Mucosa of rectum (tissue), 2 donors: ENCODE results near the gene ANKH.
"Not testable (repeated sequence)": the region's sequence is repeated elsewhere in the genome, so short reads cannot be mapped to it uniquely, and the experiment has no call there.

Source experiments
- H3K27ac ChIP-seq, 2 donors: one replicate each; pipeline ENCODE4 v1.7.0; 2013; ENCODE audit warnings: inconsistent platforms in 2 of 2, low read depth in 2 of 2, low read length in 2 of 2
- H3K27me3 ChIP-seq, 2 donors: one replicate each; pipeline ENCODE4 v1.7.0; 2013; ENCODE audit warnings: low read length in 2 of 2; ENCODE audit not compliant: control insufficient read depth in 2 of 2, insufficient read depth in 2 of 2
- H3K36me3 ChIP-seq, 2 donors: one replicate each; pipeline ENCODE4 v1.7.0; 2013; ENCODE audit warnings: low read length in 2 of 2; ENCODE audit not compliant: control insufficient read depth in 2 of 2, insufficient read depth in 2 of 2
- H3K4me1 ChIP-seq, 2 donors: one replicate each; pipeline ENCODE4 v1.7.0; 2013; ENCODE audit warnings: low read length in 2 of 2, mild to moderate bottlenecking in 1 of 2; ENCODE audit not compliant: control insufficient read depth in 2 of 2, insufficient read depth in 2 of 2
- H3K4me3 ChIP-seq, 2 donors: one replicate each; pipeline ENCODE4 v1.7.0; 2013; ENCODE audit warnings: low read length in 2 of 2
- H3K9ac ChIP-seq, 2 donors: one replicate each; pipeline ENCODE4 v1.7.0; 2013; ENCODE audit warnings: low read length in 2 of 2, low read depth in 1 of 2, mild to moderate bottlenecking in 1 of 2
- H3K9me3 ChIP-seq, 2 donors: one replicate each; pipeline ENCODE4 v1.7.0; 2013; ENCODE audit warnings: low read length in 2 of 2; ENCODE audit not compliant: control insufficient read depth in 2 of 2
- donor health status: healthy.
- donor health status: Normal muscosa, but diverticular disease.

ANKH gene

DNA sequence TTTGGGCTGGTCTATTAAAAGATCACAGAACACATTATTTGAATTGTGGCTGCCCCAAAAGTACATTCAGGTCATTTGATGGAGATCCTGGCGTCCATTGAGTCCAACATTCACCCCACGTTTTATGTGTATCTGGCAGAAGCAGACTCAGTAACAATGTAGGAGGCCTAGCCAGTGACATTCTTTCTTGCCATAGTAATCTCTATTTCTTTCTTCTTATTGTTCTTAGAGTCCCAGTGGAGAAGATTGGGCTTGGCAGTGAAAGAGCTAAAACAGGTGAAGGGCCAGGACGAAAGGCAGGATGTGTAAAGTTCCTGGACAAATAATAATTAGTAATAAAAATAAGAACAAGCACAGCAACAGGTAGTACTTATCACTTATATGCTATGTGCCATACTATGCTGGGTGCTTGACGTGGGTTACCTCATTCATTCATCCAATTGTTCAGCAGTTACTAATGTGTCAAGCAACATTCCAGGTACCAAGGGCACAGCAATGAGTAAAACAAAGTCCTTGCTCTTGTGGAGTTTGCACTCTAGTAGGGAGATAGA, 12.6 kb upstream of the ANKH start:
- H3K27me3 ChIP-seq, result no peaks in the 10 kb centered on the region
- no peak overlapping the region for H3K4me3 ChIP-seq
- H3K9me3 ChIP-seq, result no peaks in the 10 kb centered on the region
- H3K4me1 ChIP-seq, result no peaks in the 10 kb centered on the region
- H3K27ac ChIP-seq, result no peak overlapping the region
- no peaks in the 10 kb centered on the region for H3K36me3 ChIP-seq
- H3K9ac ChIP-seq, result no peak overlapping the region

DNA sequence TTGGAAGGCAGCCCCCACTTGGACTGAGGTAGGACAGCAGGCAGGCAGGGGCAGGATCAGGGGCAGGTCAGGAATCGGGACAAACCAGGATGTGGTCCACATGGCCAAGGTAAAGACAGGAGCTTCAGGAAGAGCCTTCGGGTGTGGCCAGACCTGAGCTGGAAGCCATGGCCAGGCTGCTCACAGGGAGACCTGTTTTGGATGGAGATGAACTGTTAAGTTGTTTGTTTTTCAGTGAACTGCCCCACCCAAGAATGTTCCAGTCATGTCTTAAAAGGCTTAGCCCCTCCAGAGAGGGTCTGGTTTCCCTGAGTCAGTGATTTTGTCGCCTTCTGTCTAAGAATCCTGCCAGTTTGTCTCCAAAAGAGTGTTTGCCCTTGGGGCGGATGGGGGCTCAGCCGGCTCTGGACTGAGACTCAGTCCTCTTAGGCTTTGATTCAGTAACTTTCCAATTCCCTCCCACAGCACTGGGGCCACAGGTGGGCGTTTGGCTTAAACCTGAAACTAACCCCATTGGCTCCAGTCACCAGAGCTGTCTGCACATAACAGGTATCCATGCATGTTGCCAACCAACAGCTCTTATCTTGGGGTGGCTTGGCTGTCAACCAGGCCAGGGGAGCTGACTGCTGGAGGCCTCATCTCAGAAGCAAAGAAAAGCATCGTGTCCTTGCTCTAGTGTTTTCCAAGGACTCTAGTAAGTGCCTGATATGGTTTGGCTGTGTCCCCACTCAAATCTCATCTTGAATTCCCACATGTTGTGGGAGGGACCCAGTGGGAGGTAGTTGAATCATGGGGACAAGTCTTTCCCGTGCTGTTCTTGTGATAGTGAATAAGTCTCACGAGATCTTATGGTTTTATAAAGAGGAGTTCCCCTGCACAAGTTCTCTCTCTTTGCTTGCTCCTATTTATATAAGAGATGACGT, 11.3 kb upstream of the ANKH start:
- Histone ChIP-seq H3K27me3 (no peaks in the 10 kb centered on the region), H3K4me1 (no peaks in the 10 kb centered on the region), H3K9ac (no peak overlapping the region), H3K4me3 (no peak overlapping the region), H3K36me3 (no peaks in the 10 kb centered on the region), H3K27ac (no peak overlapping the region), H3K9me3 (no peaks in the 10 kb centered on the region)

DNA sequence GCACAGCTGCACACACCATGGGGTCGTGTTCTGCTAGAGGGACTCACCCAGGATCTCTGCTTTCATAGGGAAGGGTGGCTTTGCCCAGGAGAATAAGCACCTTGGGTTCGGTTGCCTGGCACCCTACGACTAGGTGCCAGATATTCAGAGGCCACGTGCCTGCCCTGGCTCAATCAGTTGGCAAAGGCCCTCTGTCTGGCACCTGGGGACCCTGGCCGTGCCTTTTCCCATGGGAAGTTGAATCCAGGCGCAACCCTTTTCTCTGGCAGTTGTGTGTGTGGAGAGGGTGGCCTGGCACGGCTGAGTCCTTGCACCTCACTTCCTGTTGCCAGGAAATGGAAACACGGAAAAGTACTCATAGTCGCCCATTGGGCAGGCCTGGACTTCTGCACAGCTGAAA, 10.2 kb upstream of the ANKH start:
- Histone ChIP-seq H3K36me3 (no peaks in the 10 kb centered on the region), H3K9me3 (no peaks in the 10 kb centered on the region), H3K9ac (no peak overlapping the region), H3K4me3 (no peak overlapping the region), H3K27me3 (no peaks in the 10 kb centered on the region), H3K27ac (no peak overlapping the region), H3K4me1 (no peaks in the 10 kb centered on the region)

DNA sequence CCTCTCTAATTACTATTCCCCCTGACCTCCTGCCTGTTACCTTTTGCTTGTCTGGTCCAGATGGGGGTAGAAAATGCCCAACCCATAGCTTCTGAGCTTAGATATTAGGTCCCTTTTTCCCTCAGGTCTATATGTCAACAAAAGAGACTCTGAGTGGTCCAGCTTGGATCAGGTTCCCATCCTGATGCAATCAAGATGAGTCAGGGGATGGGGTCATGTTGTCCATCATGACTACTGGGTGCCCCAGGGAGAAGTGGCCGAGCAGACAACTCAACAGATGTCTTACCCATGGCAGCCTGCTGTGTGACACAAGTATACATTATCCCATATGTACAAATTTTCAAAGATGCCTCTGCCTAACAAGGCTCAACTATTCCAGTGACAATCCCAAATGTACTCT, 9.1 kb upstream of the ANKH start:
- H3K27ac ChIP-seq, result no peak overlapping the region
- no peaks in the 10 kb centered on the region for H3K4me1 ChIP-seq
- no peaks in the 10 kb centered on the region for H3K36me3 ChIP-seq
- H3K9ac ChIP-seq, result no peak overlapping the region
- H3K27me3 ChIP-seq, result no peaks in the 10 kb centered on the region
- no peaks in the 10 kb centered on the region for H3K9me3 ChIP-seq
- H3K4me3 ChIP-seq, result no peak overlapping the region

DNA sequence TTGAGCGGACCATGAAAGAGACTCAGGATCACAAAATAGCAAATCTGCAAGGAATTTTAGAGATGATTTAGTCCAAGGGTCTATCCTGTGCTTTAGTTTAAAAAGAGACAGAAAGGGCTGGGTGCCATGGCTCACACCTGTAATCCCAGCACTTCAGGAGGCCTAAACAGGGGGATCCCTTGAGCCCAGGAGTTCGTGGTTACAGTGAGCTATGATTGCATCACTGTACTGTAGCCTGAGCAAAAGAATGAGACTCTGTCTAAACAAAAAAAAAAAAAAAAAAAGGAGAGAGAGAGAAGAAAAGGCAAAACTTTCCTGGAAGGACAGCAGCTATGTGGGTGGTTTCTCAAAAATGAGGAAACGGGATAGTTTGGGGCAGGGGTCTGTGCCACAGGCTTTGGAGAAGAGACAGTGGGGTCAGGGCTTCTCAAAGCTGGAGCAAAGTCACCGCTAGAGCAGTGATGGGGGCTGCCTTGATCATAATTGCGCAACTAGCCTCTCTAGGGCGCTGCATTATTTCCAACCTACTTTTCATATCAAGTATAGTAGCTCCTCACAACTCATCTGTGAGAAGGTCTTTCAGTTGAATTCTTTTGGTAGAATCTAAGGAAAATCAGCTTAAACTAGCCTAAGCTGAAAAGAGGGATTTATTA, 8.5 kb upstream of the ANKH start:
- Histone ChIP-seq H3K4me1 (no peaks in the 10 kb centered on the region), H3K27ac (no peak overlapping the region), H3K4me3 (no peak overlapping the region), H3K27me3 (no peaks in the 10 kb centered on the region), H3K9me3 (no peaks in the 10 kb centered on the region), H3K36me3 (no peaks in the 10 kb centered on the region), H3K9ac (no peak overlapping the region)

DNA sequence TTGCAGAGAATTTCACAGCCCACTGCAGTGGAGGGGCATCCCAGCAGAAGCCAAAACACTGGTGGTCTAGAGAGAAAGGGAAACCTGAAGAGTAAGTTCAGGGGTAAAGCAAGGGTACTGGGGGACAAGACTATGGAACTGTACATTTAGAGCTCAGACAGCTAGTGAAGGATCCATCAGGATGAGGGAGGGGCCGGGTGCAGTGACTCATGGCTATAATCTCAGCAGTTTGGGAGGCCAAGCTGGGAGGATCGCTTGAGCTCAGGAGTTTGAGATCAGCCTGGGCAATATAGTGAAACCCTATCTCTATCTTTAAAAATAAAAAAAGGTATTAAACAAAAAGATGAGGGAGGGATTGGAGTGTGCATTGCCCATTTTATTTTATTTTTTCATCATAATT, 7.8 kb upstream of the ANKH start:
- Histone ChIP-seq H3K27ac (no peak overlapping the region), H3K27me3 (no peaks in the 10 kb centered on the region), H3K4me3 (no peak overlapping the region), H3K36me3 (no peaks in the 10 kb centered on the region), H3K9me3 (no peaks in the 10 kb centered on the region), H3K9ac (no peak overlapping the region), H3K4me1 (no peaks in the 10 kb centered on the region)

DNA sequence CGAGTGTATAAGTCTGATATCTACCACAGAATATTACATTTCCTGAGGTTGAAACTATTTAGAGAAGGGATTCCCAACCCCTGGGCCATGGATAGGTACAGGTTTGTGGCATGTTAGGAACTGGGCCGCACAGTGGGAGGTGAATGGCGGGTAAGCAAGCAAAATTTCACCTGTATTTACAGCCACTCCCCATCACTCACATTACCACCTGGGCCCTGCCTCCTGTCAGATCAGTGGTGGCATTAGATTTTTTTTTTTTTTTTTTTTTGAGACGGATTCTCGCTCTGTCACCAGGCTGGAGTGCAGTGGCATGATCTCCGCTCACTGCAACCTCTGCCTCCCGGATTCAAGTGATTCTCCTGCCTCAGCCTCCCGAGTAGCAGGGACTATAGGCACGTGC, 6.6 kb upstream of the ANKH start:
- H3K9ac ChIP-seq, H3K27me3 ChIP-seq, H3K4me3 ChIP-seq, H3K4me1 ChIP-seq, H3K36me3 ChIP-seq, H3K9me3 ChIP-seq, H3K27ac ChIP-seq: not testable (repeated sequence)

DNA sequence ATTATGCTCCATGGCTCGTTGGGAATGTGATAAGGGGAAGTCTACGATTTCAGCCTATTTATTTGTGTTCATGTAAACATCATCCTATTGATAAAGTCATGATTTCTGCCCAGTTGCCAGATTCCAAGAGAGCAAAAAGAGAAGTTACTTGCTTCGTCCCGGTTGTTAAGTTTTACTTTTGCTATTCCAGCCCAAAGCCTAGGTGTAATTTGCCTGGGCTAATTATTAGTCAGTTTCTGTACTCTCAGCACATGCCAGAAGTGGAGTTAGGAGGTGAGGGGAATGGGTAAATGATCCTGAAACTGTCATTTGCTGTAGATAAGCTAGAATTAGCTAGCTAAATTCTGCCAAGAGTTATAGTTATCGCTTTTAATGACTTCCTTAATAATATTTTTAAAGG, 4.5 kb upstream of the ANKH start:
- H3K36me3 ChIP-seq, result no peaks in the 10 kb centered on the region
- no peak overlapping the region for H3K27ac ChIP-seq
- H3K27me3 ChIP-seq, result no peaks in the 10 kb centered on the region

DNA sequence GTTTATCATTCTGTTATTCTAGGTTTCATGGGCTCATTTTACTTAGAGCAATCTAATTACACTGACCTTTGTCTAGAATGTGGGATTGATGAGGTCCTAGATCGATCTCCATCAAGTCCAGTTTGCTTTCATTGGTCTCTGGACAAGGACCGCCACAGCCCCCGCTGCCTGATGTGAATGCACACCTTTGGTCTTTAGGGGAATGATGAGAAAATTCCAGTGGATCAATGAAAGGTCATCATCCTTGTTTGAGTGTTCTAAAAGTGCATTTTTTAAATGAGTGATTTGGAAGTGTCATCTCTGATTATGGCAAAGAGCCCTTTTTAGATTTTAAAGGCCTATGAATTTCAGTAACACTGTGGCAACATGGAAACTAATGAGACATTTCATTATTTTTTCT, 2.2 kb upstream of the ANKH start:
- no peak overlapping the region for H3K9ac ChIP-seq
- H3K9me3 ChIP-seq, result no peaks in the 10 kb centered on the region
- H3K27me3 ChIP-seq, result no peaks in the 10 kb centered on the region
- no peak overlapping the region for H3K4me3 ChIP-seq
- H3K4me1 ChIP-seq, result peaks cover 13 to 15% of the 10 kb centered on the region in 2 donors
- no peaks in the 10 kb centered on the region for H3K36me3 ChIP-seq
- H3K27ac ChIP-seq, result no peak overlapping the region

More for the DNA sequence above, 4.5 kb upstream of the ANKH start:
- Histone ChIP-seq H3K9me3 (no peaks in the 10 kb centered on the region), H3K9ac (no peak overlapping the region), H3K4me3 (no peak overlapping the region), H3K4me1 (peaks cover 3 to 4% of the 10 kb centered on the region in 2 donors)

DNA sequence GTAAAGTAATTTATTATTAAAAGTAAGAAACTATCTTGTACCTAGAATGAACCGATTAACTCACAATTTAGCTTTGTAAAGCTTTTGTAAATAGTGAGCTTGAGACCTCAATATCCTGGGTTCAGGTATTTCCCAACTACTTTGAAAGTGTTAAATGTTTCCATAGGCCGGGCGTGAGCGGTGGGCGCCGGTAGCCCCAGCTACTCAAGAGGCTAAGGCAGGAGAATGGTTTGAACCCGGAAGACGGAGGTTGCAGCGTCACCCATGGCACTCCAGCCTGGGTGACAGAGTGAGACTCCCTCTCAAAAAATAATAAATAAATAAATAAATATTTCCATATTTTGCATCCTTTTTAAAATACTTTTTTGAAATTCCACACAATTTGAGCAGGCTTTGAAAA, 1.5 kb upstream of the ANKH start:
- H3K36me3 ChIP-seq, result no peaks in the 10 kb centered on the region
- peak overlapping the region; percentile 93 to 94 for H3K27ac ChIP-seq
- H3K4me1 ChIP-seq, result peaks cover 15% of the 10 kb centered on the region in 2 donors
- H3K9me3 ChIP-seq, result no peaks in the 10 kb centered on the region
- H3K9ac ChIP-seq, result peak overlapping the region in 1 of 2 donors; percentile 74
- peak overlapping the region in 1 of 2 donors; percentile 76 for H3K4me3 ChIP-seq
- no peaks in the 10 kb centered on the region for H3K27me3 ChIP-seq
